Stimulated activated effector memory CD8-positive, alpha-beta T cell treated with anti-CD3 and anti-CD28 coated beads, Interleukin-12 subunit alpha, Interleukin-12 subunit beta, amount 100 ng/mL, for 72 hours (primary cell): Measurements from ENCODE around the gene UBC.
"Not testable (repeated sequence)": the region's sequence is repeated elsewhere in the genome, so short reads cannot be mapped to it uniquely, and the experiment has no call there.

ENCODE experiments used
- ATAC-seq: fragments of 150-1000 bp; cut with Tn5 transposase; 2 replicates; pipeline ENCODE4 v1.10.0; 2021
- DNase-seq, 2 donors: peaks; one replicate each; pipeline ENCODE4 v3.0.0; 2021 to 2022; ENCODE audit warnings: low spot score in 2 of 2
- H3K27ac Mint-ChIP-seq: one replicate; pipeline ENCODE4 v1.8.0; 2022; ENCODE audit warnings: mild to moderate bottlenecking, mixed read lengths
- H3K36me3 Mint-ChIP-seq: one replicate; pipeline ENCODE4 v1.8.0; 2022; ENCODE audit warnings: mild to moderate bottlenecking, mixed read lengths
- H3K4me1 Mint-ChIP-seq: one replicate; pipeline ENCODE4 v1.8.0; 2022; ENCODE audit warnings: mixed read lengths
- H3K4me3 Mint-ChIP-seq: one replicate; pipeline ENCODE4 v1.8.0; 2022; ENCODE audit warnings: mild to moderate bottlenecking, mixed read lengths
- H3K9me3 Mint-ChIP-seq: one replicate; pipeline ENCODE4 v1.8.0; 2022; ENCODE audit warnings: mixed read lengths

UBC gene

GRCh38 chr12:124940393-124941169 is 26.1 kb upstream of the UBC start:
- H3K36me3 Mint-ChIP-seq, result peaks cover 29% of the 10 kb centered on the region
- no peak overlapping the region for H3K4me3 Mint-ChIP-seq
- H3K27ac Mint-ChIP-seq, result no peak overlapping the region
- H3K9me3 Mint-ChIP-seq, result no peaks in the 10 kb centered on the region
- H3K4me1 Mint-ChIP-seq, result peaks cover 7% of the 10 kb centered on the region
- peak; percentile 72 to 89 for DNase-seq
- peak; percentile 62 for ATAC-seq

DNA sequence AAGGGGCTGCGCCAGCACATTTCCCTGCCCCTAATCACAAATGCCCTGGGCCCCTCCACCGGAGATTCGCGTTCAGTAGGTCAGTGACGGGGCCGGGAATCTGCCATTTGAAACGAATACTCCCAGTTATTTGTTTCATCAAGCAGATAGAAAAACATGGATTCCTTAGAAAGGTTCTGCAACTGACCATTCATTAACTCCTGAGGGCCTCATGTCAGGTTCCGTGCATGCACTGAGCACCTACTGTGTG is 25.6 kb upstream of the UBC start:
- Mint-ChIP-seq H3K9me3 (no peaks in the 10 kb centered on the region), H3K4me1 (peaks cover 7% of the 10 kb centered on the region), H3K4me3 (no peak overlapping the region), H3K27ac (no peak overlapping the region), H3K36me3 (peaks cover 24% of the 10 kb centered on the region)
- peak; percentile 2 for ATAC-seq
- DNase-seq, result no peak

DNA sequence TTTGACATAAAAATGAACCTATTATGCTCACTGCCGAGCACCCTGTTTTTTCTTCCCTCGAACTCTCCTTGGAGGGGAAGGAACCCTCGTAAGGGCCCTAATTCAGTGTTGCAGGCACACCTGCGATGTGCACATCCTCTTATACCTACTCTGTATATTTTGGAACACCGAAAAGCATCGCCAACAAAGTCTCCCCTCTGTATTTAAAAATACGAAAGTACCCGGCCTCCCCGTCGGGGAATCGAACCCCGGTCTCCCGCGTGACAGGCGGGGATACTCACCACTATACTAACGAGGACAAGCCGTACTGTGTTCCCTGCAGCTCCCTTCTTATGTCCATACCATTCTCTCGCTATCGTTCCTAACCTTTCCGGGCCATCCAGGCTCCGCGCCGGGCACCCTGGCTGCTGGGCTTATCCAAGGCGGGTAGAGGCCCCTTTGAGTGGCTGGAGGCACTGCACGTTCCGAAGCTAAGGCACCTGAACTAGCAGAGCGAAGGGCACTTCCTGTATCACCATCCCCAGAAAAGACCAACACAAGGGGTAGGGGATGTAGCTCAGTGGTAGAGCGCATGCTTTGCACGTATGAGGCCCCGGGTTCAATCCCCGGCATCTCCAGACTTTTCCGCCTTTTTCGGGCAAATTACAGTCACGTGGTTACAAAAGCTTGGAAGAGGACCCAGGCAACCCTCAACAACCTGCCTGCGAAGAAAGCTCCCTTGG is 25.1 kb upstream of the UBC start:
- Mint-ChIP-seq H3K27ac (no peak overlapping the region), H3K9me3 (no peaks in the 10 kb centered on the region), H3K36me3 (peaks cover 19% of the 10 kb centered on the region), H3K4me1 (peaks cover 7% of the 10 kb centered on the region), H3K4me3 (no peak overlapping the region)
- ATAC-seq, result peak; percentile 79
- peak; percentile 87 to 98 for DNase-seq

GRCh38 chr12:124939079-124939420 is 24.6 kb upstream of the UBC start:
- H3K27ac Mint-ChIP-seq, result no peak overlapping the region
- DNase-seq (peak; percentile 43 to 76), ATAC-seq (peak; percentile 61)
- H3K9me3 Mint-ChIP-seq, result no peaks in the 10 kb centered on the region
- peaks cover 15% of the 10 kb centered on the region for H3K36me3 Mint-ChIP-seq
- no peak overlapping the region for H3K4me3 Mint-ChIP-seq
- peaks cover 7% of the 10 kb centered on the region for H3K4me1 Mint-ChIP-seq

GRCh38 chr12:124938587-124938986 is 24.1 kb upstream of the UBC start:
- DNase-seq, result no peak
- Mint-ChIP-seq H3K36me3 (peaks cover 10% of the 10 kb centered on the region), H3K4me1 (peaks cover 7% of the 10 kb centered on the region), H3K9me3 (no peaks in the 10 kb centered on the region), H3K27ac (no peak overlapping the region), H3K4me3 (no peak overlapping the region)
- ATAC-seq, result no peak

DNA sequence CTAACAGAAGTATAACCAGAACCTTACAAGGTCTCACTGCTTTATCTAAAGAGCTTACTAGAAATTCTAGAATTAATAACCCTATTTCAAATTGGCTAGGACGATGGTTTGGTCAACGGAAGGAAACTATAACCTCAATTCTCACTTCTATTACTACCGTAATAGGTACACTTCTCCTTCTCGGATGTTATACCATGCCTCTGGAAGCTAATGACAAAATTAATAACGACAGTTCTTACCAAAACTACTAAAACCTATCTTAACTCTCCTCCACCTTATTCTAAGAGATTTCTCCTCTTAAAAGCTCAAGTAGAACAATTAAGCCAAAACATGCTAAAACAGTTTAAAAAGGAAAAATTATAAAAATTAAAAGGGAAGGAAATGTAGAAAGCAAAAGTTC is 23.7 kb upstream of the UBC start:
- Mint-ChIP-seq H3K36me3 (peaks cover 6% of the 10 kb centered on the region), H3K27ac (no peak overlapping the region), H3K9me3 (no peaks in the 10 kb centered on the region), H3K4me3 (no peak overlapping the region), H3K4me1 (peaks cover 7% of the 10 kb centered on the region)
- DNase-seq (no peak), ATAC-seq (no peak)

DNA sequence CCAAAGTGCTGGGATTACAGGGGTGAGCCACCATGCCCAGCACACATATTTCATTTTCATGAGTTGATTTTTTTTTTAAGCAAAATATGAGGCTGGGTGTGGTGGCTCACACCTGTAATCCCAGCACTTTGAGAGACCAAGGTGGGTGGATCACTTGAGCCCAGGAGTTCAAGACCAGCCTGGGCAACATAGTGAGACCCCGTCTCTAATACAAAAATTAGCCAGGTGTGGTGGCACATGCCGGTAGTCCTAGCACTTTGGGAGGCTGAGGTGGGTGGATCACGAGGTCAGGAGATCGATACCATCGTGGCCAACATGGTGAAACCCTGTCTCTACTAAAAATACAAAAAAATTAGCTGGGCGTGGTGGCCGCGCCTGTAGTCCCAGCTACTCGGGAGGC is 17.1 kb upstream of the UBC start:
- not testable (repeated sequence) for H3K27ac Mint-ChIP-seq, H3K4me3 Mint-ChIP-seq, H3K9me3 Mint-ChIP-seq, DNase-seq, ATAC-seq
- peaks cover 26% of the 10 kb centered on the region for H3K36me3 Mint-ChIP-seq
- H3K4me1 Mint-ChIP-seq, result peaks cover 35% of the 10 kb centered on the region

DNA sequence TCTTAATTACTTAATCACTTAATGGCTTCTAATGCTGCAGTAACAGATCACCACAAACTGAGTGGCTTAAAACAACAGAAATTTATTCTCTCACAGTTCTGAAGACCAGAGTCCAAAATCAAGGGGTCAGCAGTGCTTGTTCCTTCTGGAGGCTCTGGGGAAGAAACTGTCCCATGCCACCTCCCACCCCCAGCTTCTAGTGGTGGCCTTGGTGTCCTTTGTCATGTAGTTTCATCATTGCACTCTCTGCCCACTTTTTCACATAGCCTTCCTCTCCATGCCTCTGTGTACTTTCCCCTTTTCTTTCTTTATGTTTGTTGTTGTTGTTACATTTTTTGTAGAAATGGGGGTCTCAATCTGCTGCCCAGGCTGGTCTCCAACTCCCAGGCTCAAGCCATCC is 16.1 kb upstream of the UBC start:
- DNase-seq, result no peak
- no peaks in the 10 kb centered on the region for H3K9me3 Mint-ChIP-seq
- H3K27ac Mint-ChIP-seq, result peak overlapping the region; percentile 58
- H3K4me1 Mint-ChIP-seq, result peaks cover 41% of the 10 kb centered on the region
- H3K36me3 Mint-ChIP-seq, result peaks cover 33% of the 10 kb centered on the region
- peak overlapping the region; percentile 4 for H3K4me3 Mint-ChIP-seq
- ATAC-seq, result no peak

DNA sequence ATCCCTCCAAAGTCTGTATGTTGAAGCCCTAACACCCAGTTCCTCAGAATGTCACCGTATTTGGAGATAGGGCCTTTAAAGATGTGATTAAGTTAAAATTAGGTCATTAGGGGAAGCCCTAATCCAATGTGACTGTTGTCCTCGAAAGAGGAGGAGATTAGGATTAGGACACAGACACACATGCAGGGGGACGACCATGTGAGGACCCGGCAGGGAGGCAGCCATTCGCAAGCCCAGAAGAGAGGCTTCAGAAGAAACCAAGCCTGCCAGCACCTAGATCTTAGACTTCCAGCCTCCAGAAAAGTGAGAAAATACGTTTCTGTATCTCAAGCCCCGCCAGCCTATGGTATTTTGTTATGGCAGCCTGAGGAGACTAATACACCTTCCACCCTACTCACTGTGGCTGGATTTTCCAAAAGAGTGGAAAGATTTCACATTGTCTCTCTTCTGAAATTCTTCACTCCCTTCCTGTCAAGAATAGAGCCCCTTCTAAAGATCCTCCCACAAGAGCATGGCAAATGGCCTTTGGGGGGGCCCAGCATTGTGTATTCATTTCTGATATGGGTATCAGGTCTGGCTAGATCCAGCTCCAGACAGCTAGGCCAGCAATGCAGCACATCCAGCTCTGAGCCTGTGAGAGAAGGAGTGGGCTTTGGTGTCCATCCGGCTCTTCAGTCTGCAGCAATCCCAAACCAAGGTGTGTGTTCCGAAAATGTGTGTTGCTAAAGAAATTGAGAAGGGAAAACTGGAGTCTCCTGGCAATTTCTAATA is 15.4 kb upstream of the UBC start:
- Mint-ChIP-seq H3K9me3 (no peaks in the 10 kb centered on the region), H3K36me3 (peaks cover 33% of the 10 kb centered on the region), H3K27ac (peak overlapping the region; percentile 100), H3K4me1 (peaks cover 48% of the 10 kb centered on the region), H3K4me3 (peak overlapping the region; percentile 85)
- no peak for ATAC-seq
- no peak for DNase-seq

DNA sequence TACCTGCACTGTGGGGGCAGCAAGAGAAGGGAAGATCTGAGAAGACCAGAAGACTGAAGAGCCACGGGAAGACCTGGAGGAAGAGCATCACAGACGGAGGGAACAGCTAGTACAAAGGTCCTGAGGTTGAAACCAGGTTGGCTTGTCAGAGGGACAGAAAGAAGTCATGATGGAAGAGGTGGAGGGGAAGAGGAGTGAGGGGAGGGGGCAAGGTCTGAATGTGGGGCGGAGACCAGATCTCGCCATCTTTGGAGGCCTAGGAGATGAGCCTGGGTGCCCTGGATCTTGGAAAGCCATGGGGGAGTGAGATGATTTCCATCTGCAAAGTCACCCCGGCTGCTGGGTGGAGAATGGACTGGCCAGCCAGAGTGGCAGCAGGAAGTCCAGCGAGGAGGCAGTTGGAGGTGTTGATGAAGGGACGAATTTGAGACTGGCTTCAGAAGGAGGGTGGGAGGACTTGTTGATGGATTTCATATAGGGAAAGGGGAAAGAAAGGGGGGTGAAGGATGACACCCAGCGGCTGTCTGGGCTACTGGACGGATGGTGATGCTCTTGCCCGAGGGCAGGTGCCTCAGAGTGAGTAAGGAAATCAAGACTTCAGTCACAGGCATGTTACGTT is 14.6 kb upstream of the UBC start:
- ATAC-seq (no peak), DNase-seq (no peak)
- H3K4me3 Mint-ChIP-seq, result peak overlapping the region; percentile 85
- H3K27ac Mint-ChIP-seq, result peak overlapping the region; percentile 100
- peaks cover 48% of the 10 kb centered on the region for H3K4me1 Mint-ChIP-seq
- peaks cover 33% of the 10 kb centered on the region for H3K36me3 Mint-ChIP-seq
- no peaks in the 10 kb centered on the region for H3K9me3 Mint-ChIP-seq

GRCh38 chr12:124928095-124928911 is 13.9 kb upstream of the UBC start:
- Mint-ChIP-seq H3K4me3 (peak overlapping the region; percentile 85), H3K4me1 (peaks cover 48% of the 10 kb centered on the region), H3K9me3 (no peaks in the 10 kb centered on the region), H3K27ac (peak overlapping the region; percentile 100), H3K36me3 (peaks cover 33% of the 10 kb centered on the region)
- no peak for DNase-seq
- ATAC-seq, result peak; percentile 73

DNA sequence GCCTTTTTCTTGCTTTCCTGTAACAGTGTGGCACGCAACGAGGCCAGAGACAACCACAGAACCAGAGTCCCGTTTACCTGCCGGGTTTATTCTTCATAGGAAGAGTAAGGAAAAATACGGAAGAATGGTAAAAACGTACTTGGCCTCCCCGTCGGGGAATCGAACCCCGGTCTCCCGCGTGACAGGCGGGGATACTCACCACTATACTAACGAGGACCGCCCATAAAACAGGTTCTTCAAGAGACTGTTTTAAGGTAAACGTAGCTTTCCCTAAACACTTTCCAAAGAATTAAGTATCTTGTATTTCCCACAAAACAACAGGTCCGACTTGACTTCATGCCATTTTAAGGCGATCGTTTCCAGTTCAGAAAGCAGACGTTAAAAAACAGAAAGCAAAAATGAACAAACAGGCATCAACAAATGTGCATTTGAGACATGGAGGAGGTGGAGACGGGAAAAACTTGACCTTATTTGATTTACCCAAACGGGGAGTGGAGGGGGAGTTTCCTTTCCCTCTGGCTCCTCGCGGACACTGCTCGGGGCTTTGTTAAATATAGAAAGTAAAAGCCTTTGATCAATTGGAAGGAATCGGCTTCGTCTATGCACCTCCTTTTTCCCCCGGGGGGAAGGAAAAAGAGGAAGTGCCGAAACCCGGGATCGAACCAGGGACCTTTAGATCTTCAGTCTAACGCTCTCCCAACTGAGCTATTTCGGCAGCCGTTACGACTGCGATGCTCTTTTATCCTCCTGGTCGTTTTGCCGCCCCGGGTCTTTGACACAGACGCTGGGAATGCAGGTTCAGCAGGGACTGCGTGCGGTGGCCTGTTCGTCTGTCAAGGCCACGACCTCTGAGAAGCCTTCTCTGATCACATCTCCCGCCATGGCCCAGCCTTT is 13.0 kb upstream of the UBC start:
- ATAC-seq, result peak; percentile 89
- peak; percentile 95 to 99 for DNase-seq
- peak overlapping the region; percentile 100 for H3K27ac Mint-ChIP-seq
- H3K4me3 Mint-ChIP-seq, result peak overlapping the region; percentile 85
- H3K9me3 Mint-ChIP-seq, result no peaks in the 10 kb centered on the region
- peaks cover 48% of the 10 kb centered on the region for H3K4me1 Mint-ChIP-seq
- peaks cover 33% of the 10 kb centered on the region for H3K36me3 Mint-ChIP-seq

- not testable (repeated sequence) for DNase-seq, H3K4me3 Mint-ChIP-seq, H3K9me3 Mint-ChIP-seq, ATAC-seq
- Mint-ChIP-seq H3K27ac (peak overlapping the region; percentile 100), H3K4me1 (peaks cover 62% of the 10 kb centered on the region), H3K36me3 (peaks cover 50% of the 10 kb centered on the region)
Measured at GRCh38 chr12:124925782-124926181, 11.3 kb upstream of the UBC start.

GRCh38 chr12:124925117-124925516 is 10.7 kb upstream of the UBC start:
- ATAC-seq (no peak), DNase-seq (no peak)
- H3K27ac Mint-ChIP-seq, result no peak overlapping the region
- H3K36me3 Mint-ChIP-seq, result peaks cover 54% of the 10 kb centered on the region
- no peaks in the 10 kb centered on the region for H3K9me3 Mint-ChIP-seq
- no peak overlapping the region for H3K4me3 Mint-ChIP-seq
- H3K4me1 Mint-ChIP-seq, result peaks cover 64% of the 10 kb centered on the region
